A549 treated with Mapracorat at 1 μM for 4 hours (cell line): ENCODE data around the gene FGD4. TPM values are rescaled to one million over a fixed set of nuclear protein-coding genes. Genes with fewer than 3 reads are reported as not detected.

Experiments
- total RNA-seq: library from RNA; stranded (reverse); fragments of 200-300 nt; extraction: Qiagen RNA extraction; gene quantifications from 5 replicates; pipeline ENCODE4 v1.2.3, GENCODE V29; 2022

The FGD4 gene
- total RNA-seq: 9.6 to 16.2 TPM (median 13.3 TPM) in 5 replicates

DNA sequence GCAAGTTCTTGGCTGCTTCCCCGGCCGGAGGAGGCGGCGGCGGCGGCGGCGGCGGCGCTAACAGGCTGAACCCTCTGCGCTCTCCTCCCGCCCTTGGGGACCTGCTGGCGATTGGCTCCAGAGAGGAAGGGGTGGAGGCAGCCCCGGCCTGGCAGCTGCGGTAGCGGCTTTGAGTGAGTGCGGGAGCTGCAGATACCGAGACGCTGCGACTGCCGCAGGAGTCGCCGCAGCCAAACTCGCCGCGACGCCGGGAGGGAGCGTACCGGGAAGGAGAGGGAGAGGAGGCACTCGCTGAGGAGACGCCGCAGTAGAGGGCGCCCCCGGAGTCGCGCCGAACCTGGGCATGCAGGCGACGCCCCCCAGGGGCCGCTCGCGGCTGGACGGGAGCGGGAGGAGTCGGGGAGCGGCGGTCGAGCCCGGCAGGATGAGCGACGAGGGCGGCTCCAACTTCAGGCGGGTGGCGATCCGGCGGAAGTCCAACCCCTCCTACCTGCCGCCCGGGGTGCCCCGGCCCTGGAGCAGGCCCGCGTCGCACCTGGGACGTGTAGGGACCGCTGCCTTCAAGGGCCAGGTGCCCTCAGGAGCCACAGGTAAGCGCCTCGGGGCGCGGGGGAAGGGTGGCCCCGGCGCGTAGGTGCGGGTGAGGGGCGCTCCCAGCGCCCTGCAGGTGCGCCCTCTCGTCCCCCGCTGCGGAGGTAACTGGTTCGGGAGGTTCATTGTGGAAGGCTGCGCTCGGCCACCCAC lies at the start of gene FGD4:
Gene FGD4, plus strand, starts transcription at position 189 of the 744 bp plus-strand sequence.

DNA sequence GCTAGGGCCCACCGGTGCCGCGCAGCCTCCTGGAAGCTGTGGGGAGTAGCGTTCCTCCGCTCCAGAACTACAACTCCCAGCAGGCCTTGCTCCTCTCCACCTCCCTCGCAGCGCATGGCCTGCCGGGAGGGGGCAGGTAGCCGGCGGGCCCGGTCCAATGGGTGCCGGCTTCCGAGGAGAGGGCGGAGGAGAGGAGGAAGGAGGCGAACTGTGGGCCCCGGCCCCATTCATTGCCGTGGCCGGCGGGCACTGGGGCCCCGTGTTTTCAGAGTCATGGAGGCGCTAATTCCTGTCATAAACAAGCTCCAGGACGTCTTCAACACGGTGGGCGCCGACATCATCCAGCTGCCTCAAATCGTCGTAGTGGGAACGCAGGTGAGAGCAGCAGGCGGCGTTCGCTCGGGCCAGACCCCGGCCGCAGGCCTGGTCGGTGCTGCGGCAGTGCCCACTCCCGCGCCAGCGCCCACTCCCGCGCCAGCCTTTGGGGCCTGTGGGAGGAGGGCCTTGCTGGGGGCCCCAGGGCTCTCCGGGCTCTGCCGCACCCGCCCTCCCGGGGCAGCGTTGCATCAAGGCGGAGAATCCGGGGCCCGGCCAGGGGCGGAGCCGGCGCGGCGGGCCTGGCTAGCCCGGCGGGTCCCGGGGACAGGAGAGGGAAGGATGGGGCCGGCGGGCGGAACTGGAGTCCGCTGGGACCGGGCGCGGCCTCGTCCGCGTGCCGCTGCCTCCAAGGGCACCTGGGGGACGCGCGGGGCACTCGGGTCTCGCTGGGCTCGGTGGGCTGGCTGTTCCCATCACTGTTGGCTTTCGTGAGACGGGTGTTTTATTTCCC lies 279.9 kb downstream of the FGD4 start, which contains the start of gene DNM1L:
Gene DNM1L, plus strand, starts transcription at position 211 of the 829 bp plus-strand sequence. Its CDS starts 63 bp downstream, at position 274.

